IPS DF 4.7 (cell line): ENCODE measurements around the gene CLCF1.

Experiments used
- DNase-seq: peaks from one replicate; pipeline ENCODE4 v3.0.0-alpha.2; 2013; ENCODE audit warnings: low spot score; ENCODE audit errors: extremely low read depth

Gene CLCF1

GRCh38 chr11:67374571-67375281 is 1.3 kb upstream of the CLCF1 start:
- DNase-seq = no peak

DNA sequence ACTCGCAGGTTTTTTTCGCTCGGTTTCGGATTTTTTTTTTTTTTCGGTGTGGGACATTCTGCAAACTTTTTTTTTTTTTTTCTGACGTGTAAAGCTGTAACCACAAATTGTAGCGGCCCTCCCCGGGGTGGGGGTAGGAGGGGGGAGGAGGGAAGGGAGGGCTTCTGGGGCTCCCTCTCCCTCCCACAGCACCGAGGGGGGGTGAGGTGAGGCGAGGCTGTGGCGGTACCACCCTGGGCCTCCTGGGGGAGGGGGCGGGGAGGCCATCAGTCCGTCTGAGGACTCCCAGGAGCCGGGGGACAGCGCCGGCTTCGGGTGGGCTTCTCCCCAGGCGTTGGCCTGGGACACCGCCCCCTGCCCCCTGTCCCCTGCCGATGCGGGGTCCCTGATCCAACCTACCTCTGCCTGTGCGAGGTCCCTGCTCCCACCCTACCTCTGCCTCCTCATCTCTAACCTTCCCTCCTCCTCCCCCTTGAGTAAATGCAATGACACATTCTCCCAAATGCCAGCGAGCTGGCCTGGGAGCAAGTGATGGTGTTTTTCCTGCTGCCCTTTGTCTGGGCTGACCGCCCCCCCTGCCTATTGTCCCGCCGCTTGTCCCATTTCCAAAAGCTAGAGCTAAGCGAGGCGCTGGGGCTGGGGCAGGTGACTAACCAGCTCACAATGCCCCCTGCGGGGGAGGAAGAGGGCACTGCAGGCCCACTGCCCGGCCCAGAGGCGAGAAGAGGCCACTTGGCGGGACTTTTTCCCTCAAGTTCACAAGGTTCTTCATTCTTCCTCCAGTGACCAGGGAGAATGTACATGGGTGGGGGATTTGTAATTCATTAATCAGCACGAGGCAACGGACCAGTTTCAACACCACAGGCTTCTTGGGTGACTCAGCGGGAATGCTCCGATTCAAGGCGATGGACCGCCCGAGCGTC is 511 bp upstream of the CLCF1 start:
- DNase-seq = no peak

DNA sequence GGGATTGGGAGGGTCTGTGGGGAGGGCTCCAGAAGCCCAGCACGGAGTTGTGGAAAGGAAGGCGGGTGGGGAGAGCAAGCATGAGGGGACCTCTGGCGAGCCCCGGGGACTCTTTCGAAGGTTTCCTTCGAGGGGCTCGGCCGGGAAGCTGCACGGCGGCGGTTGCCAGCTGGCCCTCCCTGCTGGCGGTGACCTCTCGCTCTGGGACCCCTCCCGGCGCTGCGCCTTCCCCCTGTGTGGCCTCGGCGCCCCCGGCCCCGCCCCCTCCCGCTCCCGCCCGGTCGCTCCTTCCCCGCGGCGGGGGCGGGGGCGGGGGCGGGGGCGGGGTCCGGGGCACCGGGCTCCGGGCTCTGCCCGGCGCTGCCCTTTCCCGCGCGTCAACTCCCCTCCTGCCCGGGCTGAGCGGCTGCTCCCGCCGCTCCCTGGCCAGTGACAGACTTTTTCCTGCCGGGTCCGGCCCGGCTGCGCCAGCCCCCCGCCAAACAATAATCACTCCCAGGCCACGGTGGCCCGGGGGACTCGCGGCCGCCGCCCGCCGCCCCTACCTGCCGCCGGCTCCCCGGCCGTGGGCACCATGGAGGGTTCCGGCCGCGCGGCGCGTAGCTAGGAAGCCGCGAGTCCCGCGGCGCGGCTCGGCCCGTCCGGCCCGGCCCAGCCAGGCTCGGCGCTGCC is 941 bp downstream of the CLCF1 start:
- no peak for DNase-seq

DNA sequence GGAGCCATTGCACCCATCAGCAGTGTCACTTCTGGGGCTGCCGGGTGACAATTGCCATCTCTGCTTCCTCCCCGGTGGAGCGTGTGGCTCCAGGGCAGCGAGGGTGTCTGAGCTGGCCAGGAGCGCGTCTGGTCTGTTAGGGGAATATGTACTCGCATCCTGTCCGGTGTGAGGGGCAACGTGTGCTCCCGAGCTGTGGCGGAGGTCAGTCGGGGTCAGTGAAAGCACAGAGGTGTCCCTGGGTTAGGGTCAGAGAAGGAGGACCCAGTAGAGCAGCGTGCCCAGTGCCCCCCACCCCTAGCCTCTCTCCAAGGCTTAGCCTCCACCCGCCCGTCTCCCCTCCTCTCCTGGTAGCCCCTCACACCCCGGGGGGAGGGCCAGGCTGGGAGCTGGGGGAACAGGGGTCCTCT is 1.5 kb downstream of the CLCF1 start:
- DNase-seq = no peak

DNA sequence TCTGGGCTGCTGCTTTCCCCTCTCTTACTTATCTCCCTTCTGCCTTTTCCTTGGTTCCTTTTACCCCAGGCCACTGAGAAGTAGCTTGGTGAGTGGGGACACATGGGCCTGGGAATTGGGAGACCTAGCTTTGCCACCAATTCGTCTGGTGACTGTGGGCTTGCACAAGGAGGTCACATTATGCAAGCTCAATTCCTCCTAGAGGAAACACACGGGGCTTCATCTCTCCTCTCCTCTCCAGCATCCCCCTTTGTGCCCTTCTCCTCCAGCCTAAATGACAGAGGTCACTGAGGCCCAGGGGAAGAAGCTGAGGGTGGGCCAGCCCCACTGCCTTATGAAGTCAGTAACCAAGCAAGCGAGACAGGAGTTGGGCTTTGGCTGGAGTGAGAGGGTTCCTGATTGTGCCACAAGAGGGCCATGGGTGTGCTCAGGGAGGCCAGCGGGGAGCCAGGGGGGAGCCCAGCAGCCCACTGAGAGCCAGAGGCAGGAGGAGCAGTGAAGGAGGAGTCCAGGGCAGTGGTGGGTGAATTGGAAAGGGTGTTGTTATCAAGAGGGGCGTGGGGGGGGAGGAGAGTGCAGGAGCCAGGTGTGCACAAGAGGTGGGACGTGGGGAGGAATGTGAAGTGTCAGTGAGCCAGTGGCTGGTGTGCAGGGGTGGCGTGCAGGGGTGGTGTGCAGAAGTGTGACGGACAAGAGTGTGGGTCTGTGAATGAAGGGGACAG is 2.0 kb downstream of the CLCF1 start:
- DNase-seq = no peak

DNA sequence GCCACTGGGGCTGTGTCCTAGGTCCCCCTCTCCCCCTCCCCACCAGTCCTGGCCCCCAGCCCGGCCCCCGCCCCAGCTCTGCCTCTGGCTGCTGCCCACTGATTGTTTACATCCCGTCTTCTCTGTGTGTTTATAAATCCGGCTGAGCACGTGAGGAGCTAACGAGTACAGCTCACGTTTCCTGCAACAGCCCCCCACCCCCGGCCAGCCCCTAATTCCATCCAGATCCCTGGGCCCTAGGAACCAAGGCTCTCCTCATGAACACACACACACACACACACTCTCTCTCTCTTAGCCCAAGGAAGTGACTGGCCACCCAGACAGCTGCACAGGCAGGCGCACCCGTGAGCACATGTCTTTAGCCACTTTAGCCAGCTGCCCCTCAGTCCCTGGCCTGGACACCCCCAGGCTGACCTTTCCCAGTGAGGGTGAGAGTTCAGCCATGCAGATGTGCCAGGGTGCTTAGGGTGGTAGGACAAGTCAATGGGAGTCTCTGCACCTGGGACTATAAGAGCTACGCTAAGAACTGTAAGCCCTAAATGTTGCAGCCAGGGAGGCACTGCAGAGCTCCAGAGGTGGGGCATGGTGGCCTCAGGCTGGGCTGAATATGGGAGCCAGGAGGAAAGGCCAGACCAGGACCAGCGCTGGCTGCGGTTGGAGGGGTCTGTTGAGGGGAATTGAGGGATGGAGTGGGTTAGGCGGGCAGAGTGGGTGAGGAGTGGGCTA is 2.9 kb downstream of the CLCF1 start:
- DNase-seq = no peak

GRCh38 chr11:67369801-67370284 is 3.6 kb downstream of the CLCF1 start:
- DNase-seq = no peak

DNA sequence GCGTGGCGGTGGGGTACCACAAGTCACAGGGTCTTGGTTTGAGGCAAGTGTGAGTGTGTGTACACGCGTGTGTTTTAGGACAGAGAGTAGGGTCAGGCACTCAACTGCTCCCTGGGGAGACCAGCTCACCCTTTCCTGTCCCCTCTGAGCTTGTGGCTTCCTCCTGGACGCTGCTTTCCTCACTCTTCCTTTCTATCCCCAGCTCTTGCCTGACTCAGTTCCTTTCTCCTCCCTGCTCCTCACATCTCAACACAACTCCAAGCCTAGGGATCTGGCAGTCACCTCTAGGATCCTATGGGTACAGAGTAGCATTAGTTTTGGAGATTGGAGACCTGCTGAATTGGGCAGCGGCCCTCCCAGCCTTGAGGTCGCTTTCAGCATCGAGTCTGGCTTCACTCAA is 4.1 kb downstream of the CLCF1 start:
- DNase-seq = no peak

DNA sequence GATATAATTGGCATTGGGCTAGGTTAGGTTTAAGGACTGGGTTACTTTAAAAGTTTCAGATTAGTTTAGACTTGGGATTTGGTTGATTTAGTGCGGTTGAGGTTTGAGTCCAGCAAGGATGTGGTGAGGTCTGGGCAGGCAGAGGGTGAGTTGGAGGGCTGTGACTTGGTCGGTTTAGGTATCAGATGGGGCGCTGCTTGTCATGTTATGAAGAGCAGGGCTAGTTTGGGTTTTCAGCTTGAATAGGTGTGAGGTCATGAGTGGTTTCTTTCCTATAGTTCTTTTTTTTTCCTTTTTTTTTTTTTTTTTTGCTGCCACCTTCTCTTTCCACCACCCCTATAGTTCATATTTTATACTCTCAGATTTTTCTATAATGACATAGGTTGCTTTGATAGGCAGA is 4.8 kb downstream of the CLCF1 start:
- no peak for DNase-seq

GRCh38 chr11:67367761-67368227 is 5.6 kb downstream of the CLCF1 start:
- DNase-seq = no peak

DNA sequence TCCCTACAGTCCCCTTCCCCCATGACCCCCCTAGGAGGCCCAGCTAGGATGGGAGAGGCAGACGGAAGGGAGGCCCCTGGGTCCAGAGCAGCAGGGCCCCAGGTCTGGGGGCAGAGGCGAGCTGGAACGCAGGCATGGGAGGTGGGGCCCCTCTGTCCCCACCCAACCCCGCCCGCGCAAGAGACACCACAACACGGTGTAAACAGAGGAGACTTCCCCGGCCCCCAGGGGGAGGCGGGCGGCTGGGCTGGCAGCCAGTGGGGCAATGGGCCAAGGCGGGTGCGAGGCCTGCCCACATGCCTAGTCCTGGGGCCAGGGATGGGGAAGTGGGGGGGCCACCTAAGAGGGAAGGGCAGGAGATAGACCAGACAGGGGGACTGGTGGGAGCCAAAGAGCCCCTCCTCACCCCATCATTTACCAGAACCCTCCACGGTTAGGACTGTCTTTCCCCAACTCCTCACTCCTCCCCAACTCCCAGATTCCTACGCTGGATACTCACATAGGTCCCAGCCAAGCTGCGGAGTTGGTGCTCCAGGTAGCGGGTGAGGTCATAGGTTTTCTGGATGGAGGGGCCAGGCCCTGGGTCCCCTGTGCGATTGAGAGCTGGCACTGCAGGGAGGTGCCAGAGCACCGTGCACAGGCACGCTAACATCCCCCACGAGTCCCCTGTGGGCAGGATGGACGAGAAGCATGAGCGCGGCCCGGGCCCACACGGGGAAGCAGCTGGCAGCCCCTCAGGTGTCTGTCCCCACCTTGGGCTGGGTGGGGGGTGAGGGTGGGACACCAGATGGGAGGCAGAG is 6.2 kb downstream of the CLCF1 start:
- no peak for DNase-seq

DNA sequence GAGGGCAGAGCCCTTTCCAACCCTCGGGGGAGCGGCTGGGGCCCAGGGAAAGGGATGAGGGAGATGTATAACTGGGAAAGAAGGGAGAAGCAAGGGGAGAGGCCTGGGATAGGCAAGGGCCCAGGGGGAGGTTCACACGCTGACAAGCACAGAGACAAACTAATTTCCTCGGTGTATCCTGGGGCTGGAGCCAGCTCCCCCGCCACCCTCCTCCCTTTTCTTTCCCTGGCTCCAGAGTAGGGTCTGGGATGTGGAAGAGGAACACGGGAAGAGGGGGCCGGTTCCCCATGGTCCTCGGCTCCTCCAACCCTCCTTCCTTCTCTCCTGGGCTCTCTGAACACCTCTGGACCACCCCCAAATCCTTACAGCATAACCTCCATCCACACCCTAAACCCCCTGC is 6.9 kb downstream of the CLCF1 start:
- no peak for DNase-seq

DNA sequence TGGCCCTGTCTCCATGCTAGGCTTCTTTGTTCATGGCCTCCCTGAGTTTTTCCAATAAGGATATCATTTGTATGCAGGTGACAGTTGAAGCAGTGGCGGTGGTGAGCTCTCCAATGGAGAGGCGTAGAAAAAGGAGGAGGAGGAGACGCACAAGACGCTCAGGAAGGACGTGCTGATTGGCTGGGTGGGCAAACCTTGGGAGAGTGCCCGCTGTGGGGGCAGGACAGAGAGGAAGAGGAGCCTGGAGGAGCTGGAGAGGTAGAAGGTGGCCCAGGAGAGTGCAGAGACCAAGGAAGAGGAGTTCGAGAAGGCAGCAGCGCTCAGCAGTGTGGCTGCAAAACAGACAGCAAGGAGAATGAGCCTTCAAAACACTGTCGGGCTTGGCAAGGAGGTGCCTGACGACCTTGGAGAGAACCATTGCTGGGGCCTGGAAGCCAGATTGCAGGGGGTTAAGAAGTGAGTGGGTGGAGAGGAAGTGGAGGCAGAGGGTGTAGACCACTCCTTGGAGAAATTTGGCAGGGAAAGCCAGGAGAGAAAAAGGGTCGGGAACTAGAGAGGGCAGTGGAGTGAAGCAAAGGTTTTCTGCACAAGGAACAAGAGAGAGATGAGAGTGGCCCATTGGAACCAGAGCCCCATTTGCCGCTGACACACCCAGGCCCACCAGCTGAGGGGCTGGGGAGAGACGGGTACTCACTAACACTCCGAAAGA is 7.5 kb downstream of the CLCF1 start:
- no peak for DNase-seq

DNA sequence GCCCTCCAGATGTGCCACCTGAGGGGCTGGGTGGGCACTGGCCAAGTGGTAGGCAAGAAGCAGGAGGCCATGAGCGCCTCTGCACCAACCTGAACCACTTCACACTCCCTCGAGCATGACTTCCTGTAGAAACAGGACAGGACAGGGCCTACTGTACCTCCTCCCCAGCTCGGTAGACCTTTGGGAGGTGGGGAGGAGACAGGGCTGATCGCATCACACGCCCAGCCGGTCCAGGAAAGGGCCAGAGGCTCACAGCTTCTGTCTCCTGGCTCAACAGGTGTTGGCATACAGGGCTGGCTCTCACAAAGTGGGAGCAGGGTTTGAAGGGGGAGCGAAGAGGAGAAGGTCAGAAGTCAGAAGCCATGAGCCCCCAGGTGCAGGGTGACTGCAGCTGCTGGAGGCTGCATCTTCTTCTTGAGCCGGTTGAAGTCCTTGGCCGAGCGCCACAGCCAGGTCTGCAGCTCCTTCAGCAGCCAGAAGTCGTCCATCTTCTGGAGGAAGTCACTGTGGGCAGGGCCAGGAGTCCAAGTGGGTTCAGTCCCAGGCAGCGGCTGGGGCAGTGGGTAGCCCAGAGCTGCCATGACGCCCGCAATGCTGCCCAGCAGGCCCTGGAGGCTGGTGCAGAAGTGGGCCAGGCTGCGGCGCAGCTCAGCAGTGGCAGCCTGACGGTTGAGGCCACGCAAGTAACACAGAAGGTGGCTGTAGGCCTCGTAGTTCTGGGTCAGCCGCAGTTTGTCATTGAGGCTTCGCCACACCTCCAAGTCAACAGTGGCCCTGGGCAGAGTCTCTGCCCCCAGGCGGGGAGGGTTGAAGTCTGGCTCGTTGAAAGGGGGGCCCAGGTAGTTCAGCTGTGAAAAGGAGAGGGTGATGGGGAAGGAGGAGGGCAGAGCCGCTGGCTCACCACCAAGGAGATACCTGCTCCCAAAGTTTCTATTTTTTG is 8.3 kb downstream of the CLCF1 start:
- DNase-seq = no peak

DNA sequence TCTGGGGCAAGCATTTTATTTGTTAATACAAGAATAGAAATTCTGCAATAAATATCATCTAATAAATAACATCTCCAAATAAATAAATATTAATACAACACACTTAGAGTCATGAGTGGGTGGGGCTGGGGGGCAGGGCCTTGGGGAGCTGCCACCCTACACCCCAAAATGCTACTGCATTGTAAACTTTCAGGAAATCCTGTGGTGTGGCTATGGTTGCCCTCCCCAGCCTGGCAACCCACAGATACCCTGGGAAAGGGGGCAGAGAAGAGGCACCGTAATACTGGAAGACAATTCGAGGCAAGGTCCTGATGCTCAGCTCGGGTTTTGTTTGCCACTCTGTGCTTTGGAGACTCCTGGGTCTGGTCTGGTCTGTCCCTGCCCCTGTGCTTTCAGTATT is 9.2 kb downstream of the CLCF1 start:
- no peak for DNase-seq

GRCh38 chr11:67357831-67358670 is 15.3 kb downstream of the CLCF1 start:
- no peak for DNase-seq
